H1 (cell line): ENCODE data around the gene PPEF2.

Experiments
- HDAC6 ChIP-seq: IDR thresholded peaks from one replicate; pipeline ENCODE4 v1.7.1; 2012; ENCODE audit warnings: low read depth, mild to moderate bottlenecking, inconsistent platforms, low read length, moderate library complexity
- MAFK ChIP-seq: IDR thresholded peaks from 2 replicates; pipeline ENCODE4 v1.6.1; 2012; ENCODE audit warnings: low read depth, mild to moderate bottlenecking, improper control_type of control experiment, low read length
- MAX ChIP-seq: IDR thresholded peaks from 2 replicates; pipeline ENCODE4 v1.6.1; 2012; ENCODE audit warnings: inconsistent platforms
- POLR2A ChIP-seq, 2 experiments: IDR thresholded peaks; 1 replicate in 1 of 2; 2 replicates in 1 of 2; pipeline ENCODE4 v1.6.1; 2011; ENCODE audit warnings: low read depth in 2 of 2, low read length in 2 of 2, mild to moderate bottlenecking in 2 of 2; ENCODE audit errors: control extremely low read depth in 1 of 2
- SRF ChIP-seq: IDR thresholded peaks from 2 replicates; pipeline ENCODE4 v1.6.1; 2011; ENCODE audit warnings: mild to moderate bottlenecking, low read depth, low read length, moderate library complexity
- TCF12 ChIP-seq: IDR thresholded peaks from 2 replicates; pipeline ENCODE4 v1.6.1; 2011; ENCODE audit warnings: low read depth, mild to moderate bottlenecking, low read length
- TF ChIP-seq, protein P1 (sequence below), 3 experiments: IDR thresholded peaks; 1 replicate in 2 of 3; 2 replicates in 1 of 3; pipeline versions ENCODE4 v1.5.1 to v1.6.1; 2011; ENCODE audit warnings: low read length in 3 of 3, mild to moderate bottlenecking in 3 of 3, inconsistent platforms in 2 of 3, low read depth in 1 of 3, moderate library complexity in 1 of 3; ENCODE audit not compliant: insufficient read depth in 1 of 3; ENCODE audit errors: control extremely low read depth in 1 of 3

- no peak for TF ChIP-seq SRF
- TF ChIP-seq, protein P1, sequence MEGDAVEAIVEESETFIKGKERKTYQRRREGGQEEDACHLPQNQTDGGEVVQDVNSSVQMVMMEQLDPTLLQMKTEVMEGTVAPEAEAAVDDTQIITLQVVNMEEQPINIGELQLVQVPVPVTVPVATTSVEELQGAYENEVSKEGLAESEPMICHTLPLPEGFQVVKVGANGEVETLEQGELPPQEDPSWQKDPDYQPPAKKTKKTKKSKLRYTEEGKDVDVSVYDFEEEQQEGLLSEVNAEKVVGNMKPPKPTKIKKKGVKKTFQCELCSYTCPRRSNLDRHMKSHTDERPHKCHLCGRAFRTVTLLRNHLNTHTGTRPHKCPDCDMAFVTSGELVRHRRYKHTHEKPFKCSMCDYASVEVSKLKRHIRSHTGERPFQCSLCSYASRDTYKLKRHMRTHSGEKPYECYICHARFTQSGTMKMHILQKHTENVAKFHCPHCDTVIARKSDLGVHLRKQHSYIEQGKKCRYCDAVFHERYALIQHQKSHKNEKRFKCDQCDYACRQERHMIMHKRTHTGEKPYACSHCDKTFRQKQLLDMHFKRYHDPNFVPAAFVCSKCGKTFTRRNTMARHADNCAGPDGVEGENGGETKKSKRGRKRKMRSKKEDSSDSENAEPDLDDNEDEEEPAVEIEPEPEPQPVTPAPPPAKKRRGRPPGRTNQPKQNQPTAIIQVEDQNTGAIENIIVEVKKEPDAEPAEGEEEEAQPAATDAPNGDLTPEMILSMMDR (IDR thresholded peaks at IDR 0.05; ENCODE audit: control extremely low read depth in 1 of 3, insufficient read depth in 1 of 3, low read depth in 1 of 3, low read length in 3 of 3), result no peak
- no peak for TF ChIP-seq HDAC6
- no peak for TF ChIP-seq POLR2A (IDR thresholded peaks at IDR 0.05; ENCODE audit: control extremely low read depth in 1 of 2, low read depth in 2 of 2, low read length in 2 of 2)
- no peak for TF ChIP-seq TCF12
- no peak for TF ChIP-seq MAFK
- TF ChIP-seq MAX, result no peak
Measured at GRCh38 chr4:75908555-75908954, 6.3 kb upstream of the PPEF2 start.
